H1 (cell line): Measurements from ENCODE around the gene AQP6. TPM values are rescaled to one million over a fixed set of nuclear protein-coding genes. Genes with fewer than 3 reads are reported as not detected.

Experiments
- CTCF ChIA-PET: fragments of 300-600 bp; sonication (Branson Sonifier 250); formaldehyde crosslinking; loops from one replicate; lab custom pipeline; 2021; ENCODE audit not compliant: partially characterized antibody; lab: Charles Lee
- POLR2A ChIA-PET: fragments of 300-600 bp; sonication (Branson Sonifier 250); formaldehyde crosslinking; loops from one replicate; lab custom pipeline; 2021; ENCODE audit warnings: inconsistent platforms; ENCODE audit not compliant: partially characterized antibody; lab: Charles Lee
- DNase-seq, 2 experiments: peaks; one replicate each; pipeline versions ENCODE4 v3.0.0 to v3.0.0-alpha.2; 2010 to 2022; ENCODE audit warnings: low spot score in 2 of 2, low read depth in 1 of 2, mixed read lengths in 1 of 2
- FAIRE-seq: peaks from 2 replicates; lab custom pipeline; 2011; peaks lifted over from hg19 to GRCh38; lab: Jason Lieb, UNC
- H2AFZ ChIP-seq: 2 replicates; pipeline ENCODE4 v1.8.1; 2012; ENCODE audit warnings: low read length, inconsistent platforms
- H2AK5ac ChIP-seq: 2 replicates; pipeline ENCODE4 v1.6.1; 2013; ENCODE audit warnings: low read depth, low read length
- H2BK120ac ChIP-seq: replicated peaks from 2 replicates; pipeline ENCODE3; 2013; ENCODE audit warnings: low read depth, low read length, inconsistent platforms
- H2BK12ac ChIP-seq: 2 replicates; pipeline ENCODE4 v1.6.1; 2013; ENCODE audit warnings: low read depth, low read length
- H2BK15ac ChIP-seq: 2 replicates; pipeline ENCODE4 v1.6.1; 2013; ENCODE audit warnings: low read length
- H2BK20ac ChIP-seq: 2 replicates; pipeline ENCODE4 v1.6.1; 2013; ENCODE audit warnings: low read length
- H2BK5ac ChIP-seq: 2 replicates; pipeline ENCODE4 v1.6.1; 2013; ENCODE audit warnings: low read depth, low read length
- H3K14ac ChIP-seq: 2 replicates; pipeline ENCODE4 v1.6.1; 2013; ENCODE audit warnings: inconsistent platforms; ENCODE audit not compliant: insufficient read length
- H3K18ac ChIP-seq: 2 replicates; pipeline ENCODE4 v1.6.1; 2013; ENCODE audit warnings: low read length; ENCODE audit errors: extremely low read depth
- H3K23ac ChIP-seq: 2 replicates; pipeline ENCODE4 v1.6.1; 2013; ENCODE audit warnings: inconsistent platforms; ENCODE audit not compliant: insufficient read length
- H3K23me2 ChIP-seq: 2 replicates; pipeline ENCODE4 v1.6.1; 2013; ENCODE audit warnings: low read depth, low read length
- H3K27ac ChIP-seq: 2 replicates; pipeline ENCODE4 v1.6.1; 2011; ENCODE audit warnings: low read depth, low read length, inconsistent platforms
- H3K27me3 ChIP-seq, 4 experiments: replicated peaks in 1 of 4; 1 replicate in 1 of 4; 2 replicates in 3 of 4; pipeline versions ENCODE4 v1.6.1 to v1.8.1; 2011 to 2013; ENCODE audit warnings: low read length in 3 of 4, mild to moderate bottlenecking in 3 of 4, inconsistent platforms in 2 of 4, mixed read lengths in 2 of 4, moderate library complexity in 1 of 4; ENCODE audit not compliant: control insufficient read depth in 3 of 4, insufficient read depth in 3 of 4; ENCODE audit errors: extremely low read depth in 1 of 4
- H3K36me3 ChIP-seq, 4 experiments: 2 replicates each; pipeline versions ENCODE4 v1.6.1 to v1.8.1; 2011 to 2013; ENCODE audit warnings: mild to moderate bottlenecking in 4 of 4, low read length in 3 of 4, moderate library complexity in 2 of 4, control low read depth in 1 of 4, inconsistent platforms in 1 of 4; ENCODE audit not compliant: insufficient read depth in 4 of 4, control insufficient read depth in 2 of 4
- H3K4ac ChIP-seq: replicated peaks from 2 replicates; pipeline ENCODE3; 2013; ENCODE audit warnings: low read length, low read depth, mixed read lengths, inconsistent platforms; ENCODE audit not compliant: insufficient read length
- H3K4me1 ChIP-seq, 4 experiments: replicated peaks in 1 of 4; 1 replicate in 1 of 4; 2 replicates in 3 of 4; pipeline versions ENCODE4 v1.6.1 to v1.8.1; 2011 to 2013; ENCODE audit warnings: low read length in 3 of 4, inconsistent platforms in 2 of 4, mixed read lengths in 1 of 4; ENCODE audit not compliant: insufficient read depth in 4 of 4, control insufficient read depth in 3 of 4
- H3K4me2 ChIP-seq, 2 experiments: 2 replicates each; pipeline versions ENCODE4 v1.6.1 to v1.8.1; 2011 to 2013; ENCODE audit warnings: low read depth in 2 of 2, low read length in 2 of 2, control low read depth in 1 of 2, inconsistent platforms in 1 of 2, mild to moderate bottlenecking in 1 of 2; ENCODE audit not compliant: insufficient read depth in 1 of 2
- H3K4me3 ChIP-seq, 4 experiments: fragments of 200-600, 300-600 bp in 1 of 4; sonication (generic), shearing (Covaris generic), sonication (Bioruptor Twin) in 1 of 4; 2 replicates each; pipeline versions ENCODE4 v1.5.1 to v1.8.1; 2011 to 2016; ENCODE audit warnings: low read length in 4 of 4, low read depth in 3 of 4, control low read depth in 2 of 4, inconsistent platforms in 2 of 4, mild to moderate bottlenecking in 2 of 4, mixed read lengths in 1 of 4, moderate library complexity in 1 of 4; ENCODE audit not compliant: insufficient read depth in 2 of 4; ENCODE audit errors: extremely low read depth in 1 of 4
- H3K56ac ChIP-seq: replicated peaks from 2 replicates; pipeline ENCODE3; 2013; ENCODE audit warnings: low read depth, mild to moderate bottlenecking, mixed read lengths, low read length, inconsistent platforms; ENCODE audit not compliant: insufficient read length
- H3K79me1 ChIP-seq: 2 replicates; pipeline ENCODE4 v1.6.1; 2013; ENCODE audit warnings: low read depth, low read length, control low read depth
- H3K79me2 ChIP-seq, 2 experiments: 2 replicates each; pipeline versions ENCODE4 v1.6.1 to v1.8.1; 2012 to 2013; ENCODE audit warnings: low read length in 2 of 2, mild to moderate bottlenecking in 2 of 2, inconsistent platforms in 1 of 2; ENCODE audit not compliant: insufficient read depth in 2 of 2, control insufficient read depth in 1 of 2
- H3K9ac ChIP-seq, 4 experiments: replicated peaks in 1 of 4; 1 replicate in 1 of 4; 2 replicates in 3 of 4; pipeline versions ENCODE4 v1.6.1 to v1.8.1; 2011 to 2013; ENCODE audit warnings: low read depth in 3 of 4, low read length in 3 of 4, control low read depth in 2 of 4, mild to moderate bottlenecking in 2 of 4, moderate library complexity in 2 of 4, inconsistent platforms in 1 of 4; ENCODE audit errors: extremely low read depth in 1 of 4
- H3K9me3 ChIP-seq, 2 experiments: 2 replicates each; pipeline versions ENCODE4 v1.6.1 to v1.8.1; 2012 to 2013; ENCODE audit warnings: mild to moderate bottlenecking in 2 of 2, moderate library complexity in 2 of 2, control low read depth in 1 of 2, inconsistent platforms in 1 of 2, low read depth in 1 of 2, low read length in 1 of 2, mixed read lengths in 1 of 2; ENCODE audit not compliant: insufficient read depth in 2 of 2
- H4K20me1 ChIP-seq, 2 experiments: replicated peaks in 1 of 2; 2 replicates each; pipeline versions ENCODE3 to v1.8.1; 2011 to 2013; ENCODE audit warnings: inconsistent platforms in 2 of 2, low read length in 2 of 2, mild to moderate bottlenecking in 1 of 2; ENCODE audit not compliant: insufficient read depth in 2 of 2, control insufficient read depth in 1 of 2
- H4K5ac ChIP-seq: 2 replicates; pipeline ENCODE4 v1.6.1; 2013; ENCODE audit warnings: low read length, low read depth, mixed read lengths, inconsistent platforms; ENCODE audit not compliant: insufficient read length
- H4K8ac ChIP-seq: 2 replicates; pipeline ENCODE4 v1.8.0; 2013; ENCODE audit warnings: mild to moderate bottlenecking, moderate library complexity, low read length, inconsistent platforms; ENCODE audit not compliant: insufficient read depth; ENCODE audit errors: extremely low read depth
- H4K91ac ChIP-seq: replicated peaks from 2 replicates; pipeline ENCODE3; 2013; ENCODE audit warnings: low read length, mixed read lengths, inconsistent platforms; ENCODE audit not compliant: insufficient read length
- KDM4A ChIP-seq: IDR thresholded peaks from one replicate; pipeline ENCODE4 v1.7.1; 2012; ENCODE audit warnings: low read depth, mild to moderate bottlenecking, moderate library complexity, low read length, inconsistent platforms; ENCODE audit not compliant: severe bottlenecking
- PHF8 ChIP-seq: fragments of 200-600 bp; sonication (generic); conservative IDR thresholded peaks from 2 replicates; pipeline ENCODE4 v1.7.1; 2012; ENCODE audit warnings: low read depth, mild to moderate bottlenecking, inconsistent platforms, low read length, moderate library complexity
- POLR2AphosphoS5 ChIP-seq: IDR thresholded peaks from 2 replicates; pipeline ENCODE4 v1.6.1; 2011; ENCODE audit warnings: low read depth, low read length
- SIN3A ChIP-seq, 2 experiments: IDR thresholded peaks in 1 of 2; conservative IDR thresholded peaks in 1 of 2; 2 replicates each; pipeline ENCODE4 v1.6.1; 2011 to 2012; ENCODE audit warnings: low read length in 2 of 2, improper control_type of control experiment in 1 of 2, low read depth in 1 of 2, mild to moderate bottlenecking in 1 of 2
- SIRT6 ChIP-seq: IDR thresholded peaks from one replicate; pipeline ENCODE4 v1.7.1; 2012; ENCODE audit warnings: low read length, inconsistent platforms
- SP1 ChIP-seq: IDR thresholded peaks from 2 replicates; pipeline ENCODE4 v1.6.1; 2011; ENCODE audit warnings: low read depth, low read length
- TCF12 ChIP-seq: IDR thresholded peaks from 2 replicates; pipeline ENCODE4 v1.6.1; 2011; ENCODE audit warnings: low read depth, mild to moderate bottlenecking, low read length
- WGBS, 2 experiments: shearing (Covaris generic) in 1 of 2; methylation state at CpG; one replicate each; pipeline versions ENCODE4 v1.1.6 to v1.1.7; 2013 to 2015; ENCODE audit warnings: low lambda C conversion rate in 2 of 2, mixed read lengths in 2 of 2, inconsistent platforms in 1 of 2, low coverage in 1 of 2, missing lambda C conversion rate in 1 of 2; ENCODE audit not compliant: insufficient replicate concordance in 2 of 2, insufficient coverage in 1 of 2, insufficient read length in 1 of 2; ENCODE audit errors: extremely low coverage in 1 of 2, missing lambda C conversion rate in 1 of 2; 5-methylcytosine and 5-hydroxymethylcytosine counted together
- polyA plus RNA-seq, 7 experiments: library from polyadenylated mRNA; depleted of rRNA in 3 of 7; stranded (reverse) in 5 of 7; unstranded in 2 of 7; fragments of >200 nt in 5 of 7; fragments of 200-250 nt in 2 of 7; gene quantifications; 1 replicate in 5 of 7; 2 replicates in 1 of 7; 4 replicates in 1 of 7; pipeline versions ENCODE4 v1.2.1 to v1.2.3, GENCODE V29; 2011 to 2013; ENCODE audit warnings: missing spikeins in 2 of 7, mixed read lengths in 2 of 7
- total RNA-seq: library from RNA; stranded (reverse); fragmentation: NEBNext Ultra II Directional; extraction: Animal tissue kit (Norgen Biotek cat#: 25700); gene quantifications from 2 replicates; pipeline ENCODE4 v1.2.1, GENCODE V29; 2021

Gene AQP6
- total and polyA plus RNA-seq, 2 of the 8 experiments (the other 6 are each of a cell fraction or from before 2014, with no cell fraction given): 0.03 to 0.17 TPM

- H3K14ac ChIP-seq: no peak overlapping the region
- FAIRE-seq (no peak), DNase-seq (no peak)
- no peak overlapping the region for H3K4ac ChIP-seq
- peaks cover 0 to 54% of the 10 kb centered on the region in 2 experiments; a peak in 3 of 4 replicates for H3K79me2 ChIP-seq
- H2AFZ ChIP-seq: no peak overlapping the region
- H2BK5ac ChIP-seq: no peak overlapping the region
- no peaks in the 10 kb centered on the region for H3K27me3 ChIP-seq
- no peak overlapping the region for H3K18ac ChIP-seq
- no peak overlapping the region for H3K27ac ChIP-seq
- peaks cover 2% of the 10 kb centered on the region; the same call in 1 of the 2 replicates for H3K79me1 ChIP-seq
- H3K4me3 ChIP-seq: peak overlapping the region; percentile 81 to 86 (median 82); a peak in 7 of 8 replicates
- no peak overlapping the region for H3K23ac ChIP-seq
- WGBS, 2 experiments: 82% methylated on average over 8 of the region's 8 CpGs; no CpG with 5 or more reads in 1 of the 2 experiments
- no peaks in the 10 kb centered on the region; the same call in none of the 2 replicates for H3K23me2 ChIP-seq
- H3K4me2 ChIP-seq: peak overlapping the region; percentile 88 to 89; a peak in 3 of 4 replicates
- no peak overlapping the region for H4K5ac ChIP-seq
- H3K36me3 ChIP-seq: no peaks in the 10 kb centered on the region
- no peak overlapping the region for H4K91ac ChIP-seq
- no peak overlapping the region for H2AK5ac ChIP-seq
- H2BK15ac ChIP-seq: no peak overlapping the region
- no peaks in the 10 kb centered on the region for H3K9me3 ChIP-seq
- no peak overlapping the region for H2BK120ac ChIP-seq
- no peak overlapping the region for H3K56ac ChIP-seq
- no peak overlapping the region for H2BK12ac ChIP-seq
- POLR2A ChIA-PET: no interaction called here
- no peak overlapping the region for H2BK20ac ChIP-seq
- H4K8ac ChIP-seq: no peak overlapping the region
- H4K20me1 ChIP-seq: peaks cover 0 to 1% of the 10 kb centered on the region in 2 experiments
- no peaks in the 10 kb centered on the region for H3K4me1 ChIP-seq
- CTCF ChIA-PET: interaction anchor here (1.2 to 3.7 kb wide), 5 partner anchors 10 to 57 kb away, joined by 3 to 18 read pairs (median 4); no protein-coding TSS in a partner anchor
- TF ChIP-seq KDM4A (no peak), SIN3A (conservative IDR thresholded peaks at IDR 0.05 in 1 of 2, IDR thresholded peaks at IDR 0.05 in 1 of 2; ENCODE audit: low read depth in 1 of 2, low read length in 2 of 2) (no peak), SIRT6 (no peak), POLR2AphosphoS5 (no peak), SP1 (no peak), TCF12 (no peak), PHF8 (no peak)
- no peak overlapping the region for H3K9ac ChIP-seq
These were observed 51.5 kb downstream of the AQP6 start for GRCh38 chr12:50024227-50024626.
